Measurements from ENCODE around the gene SF3B4.
A peak's percentile ranks its signal among the peaks of the same experiment; 100 is the strongest.
"Not testable (repeated sequence)": the region's sequence is repeated elsewhere in the genome, so short reads cannot be mapped to it uniquely, and the experiment has no call there.

The SF3B4 gene

DNA sequence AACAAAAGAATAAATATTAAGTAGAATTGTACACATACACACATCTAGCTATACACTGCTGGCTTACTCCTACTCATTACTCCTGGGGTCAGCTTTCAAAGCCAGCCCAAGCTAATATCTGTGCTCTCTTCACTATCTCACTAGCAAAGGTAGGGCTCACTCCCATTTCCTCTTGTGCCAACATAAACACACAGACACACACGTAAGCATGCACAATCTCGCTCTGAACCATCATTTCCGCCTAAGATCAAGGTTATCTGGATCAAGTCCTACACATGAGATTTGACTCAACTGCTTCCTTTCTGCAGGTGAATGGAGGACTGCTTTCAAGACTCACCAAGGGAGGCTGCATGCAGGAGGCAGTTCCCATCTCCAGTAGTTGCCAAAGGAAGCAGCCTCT, 37.8 kb upstream of the SF3B4 start:
- TF ChIP-seq, protein P1, sequence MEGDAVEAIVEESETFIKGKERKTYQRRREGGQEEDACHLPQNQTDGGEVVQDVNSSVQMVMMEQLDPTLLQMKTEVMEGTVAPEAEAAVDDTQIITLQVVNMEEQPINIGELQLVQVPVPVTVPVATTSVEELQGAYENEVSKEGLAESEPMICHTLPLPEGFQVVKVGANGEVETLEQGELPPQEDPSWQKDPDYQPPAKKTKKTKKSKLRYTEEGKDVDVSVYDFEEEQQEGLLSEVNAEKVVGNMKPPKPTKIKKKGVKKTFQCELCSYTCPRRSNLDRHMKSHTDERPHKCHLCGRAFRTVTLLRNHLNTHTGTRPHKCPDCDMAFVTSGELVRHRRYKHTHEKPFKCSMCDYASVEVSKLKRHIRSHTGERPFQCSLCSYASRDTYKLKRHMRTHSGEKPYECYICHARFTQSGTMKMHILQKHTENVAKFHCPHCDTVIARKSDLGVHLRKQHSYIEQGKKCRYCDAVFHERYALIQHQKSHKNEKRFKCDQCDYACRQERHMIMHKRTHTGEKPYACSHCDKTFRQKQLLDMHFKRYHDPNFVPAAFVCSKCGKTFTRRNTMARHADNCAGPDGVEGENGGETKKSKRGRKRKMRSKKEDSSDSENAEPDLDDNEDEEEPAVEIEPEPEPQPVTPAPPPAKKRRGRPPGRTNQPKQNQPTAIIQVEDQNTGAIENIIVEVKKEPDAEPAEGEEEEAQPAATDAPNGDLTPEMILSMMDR (IDR thresholded peaks at IDR 0.05; ENCODE audit: low read depth, low read length) = no peak
- DNase-seq (ENCODE audit: low read depth in 2 of 2) = no peak
- no peak overlapping the region for H3K4me3 ChIP-seq (replicated peaks in 1 of 2; ENCODE audit: low read depth in 2 of 2, low read length in 2 of 2)

- H3K4me3 ChIP-seq (replicated peaks in 1 of 2; ENCODE audit: low read depth in 2 of 2, low read length in 2 of 2) = no peak overlapping the region
- TF ChIP-seq, protein P1 (IDR thresholded peaks at IDR 0.05; ENCODE audit: low read depth, low read length) = no peak
- DNase-seq (ENCODE audit: low read depth in 2 of 2) = peak; percentile 23 to 45
Measured at GRCh38 chr1:149963358-149963757, 35.8 kb upstream of the SF3B4 start.

- DNase-seq (ENCODE audit: low read depth in 2 of 2) = no peak
- no peak overlapping the region for H3K4me3 ChIP-seq (replicated peaks in 1 of 2; ENCODE audit: low read depth in 2 of 2, low read length in 2 of 2)
- TF ChIP-seq, protein P1 (IDR thresholded peaks at IDR 0.05; ENCODE audit: low read depth, low read length) = no peak
Measured at GRCh38 chr1:149962736-149963135, 35.1 kb upstream of the SF3B4 start.

DNA sequence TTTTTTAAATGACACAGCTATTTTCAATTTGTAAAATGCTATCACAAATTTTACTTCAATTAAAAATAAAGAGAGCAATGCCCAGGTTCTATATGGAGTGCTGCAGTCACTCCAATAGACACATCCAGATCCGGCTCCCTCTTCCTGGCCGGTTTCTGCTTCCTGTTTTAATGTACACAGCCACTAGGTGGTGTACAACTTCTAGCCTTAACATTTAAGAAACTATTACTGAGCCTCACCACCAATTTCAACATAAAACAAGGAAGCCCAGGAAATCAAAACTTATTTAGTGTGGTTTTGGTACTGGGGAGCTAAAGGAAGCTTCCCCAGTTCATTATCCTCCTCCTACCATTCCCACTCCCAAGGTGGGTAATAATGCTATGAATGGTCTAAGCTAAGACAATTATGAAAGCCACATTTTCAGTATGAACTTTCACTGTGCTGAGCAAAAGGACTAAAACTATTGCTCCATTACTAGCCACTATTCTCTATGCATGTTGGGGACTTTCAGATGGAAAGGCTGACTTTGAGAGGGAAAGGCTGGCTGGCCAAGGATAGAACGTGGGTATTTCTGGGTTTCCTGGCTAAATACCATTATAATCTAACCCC, 34.5 kb upstream of the SF3B4 start:
- TF ChIP-seq, protein P1 (IDR thresholded peaks at IDR 0.05; ENCODE audit: low read depth, low read length) = peak; percentile 64
- no peak overlapping the region for H3K4me3 ChIP-seq (replicated peaks in 1 of 2; ENCODE audit: low read depth in 2 of 2, low read length in 2 of 2)
- peak; percentile 90 for DNase-seq (ENCODE audit: low read depth in 2 of 2)

GRCh38 chr1:149957548-149957947, 29.9 kb upstream of the SF3B4 start:
- not testable (repeated sequence) for DNase-seq (ENCODE audit: low read depth in 2 of 2); H3K4me3 ChIP-seq (replicated peaks in 1 of 2; ENCODE audit: low read depth in 2 of 2, low read length in 2 of 2)

- TF ChIP-seq, protein P1 (IDR thresholded peaks at IDR 0.05; ENCODE audit: low read depth, low read length) = no peak
- DNase-seq (ENCODE audit: low read depth in 2 of 2) = no peak
- no peak overlapping the region for H3K4me3 ChIP-seq (replicated peaks in 1 of 2; ENCODE audit: low read depth in 2 of 2, low read length in 2 of 2)
Measured at GRCh38 chr1:149949911-149950310, 22.3 kb upstream of the SF3B4 start.

DNA sequence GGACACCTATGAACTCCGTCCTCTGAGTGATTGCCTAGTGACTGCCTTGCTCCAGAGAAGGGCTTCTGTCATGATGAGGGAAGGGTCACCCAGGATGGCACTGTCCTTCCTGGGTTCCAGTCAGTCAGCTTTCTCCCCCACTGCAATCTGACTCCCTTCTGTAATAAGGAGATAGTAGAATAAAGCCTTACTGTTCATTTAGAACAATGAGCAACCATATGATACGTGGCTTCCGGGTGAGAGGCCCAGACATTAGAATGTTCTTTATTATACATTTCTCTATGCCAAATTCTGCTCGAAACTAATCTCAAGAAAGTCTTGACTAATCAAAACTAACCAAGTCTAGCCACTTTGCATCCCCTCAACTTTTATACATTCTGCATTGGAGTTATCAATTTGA, 17.6 kb upstream of the SF3B4 start:
- DNase-seq (ENCODE audit: low read depth in 2 of 2) = no peak
- no peak overlapping the region for H3K4me3 ChIP-seq (replicated peaks in 1 of 2; ENCODE audit: low read depth in 2 of 2, low read length in 2 of 2)
- TF ChIP-seq, protein P1 (IDR thresholded peaks at IDR 0.05; ENCODE audit: low read depth, low read length) = no peak

All from cardiac fibroblast (primary cell).